K562 (cell line): Measurements from ENCODE around the gene BMS1. TPM values are rescaled to one million over a fixed set of nuclear protein-coding genes. Genes with fewer than 3 reads are reported as not detected.
A peak's percentile ranks its signal among the peaks of the same experiment; 100 is the strongest.

Experiments used
- MAFG ChIP-seq: fragments of 450-650 bp; conservative IDR thresholded peaks from 2 replicates; pipeline ENCODE4 v1.6.1; 2016; ENCODE audit warnings: missing genetic modification characterization, missing compliant biosample characterization
- MEF2A ChIP-seq: IDR thresholded peaks from 2 replicates; pipeline ENCODE4 v1.6.1; 2011; ENCODE audit warnings: low read depth, mild to moderate bottlenecking, low read length, moderate library complexity; ENCODE audit not compliant: control insufficient read depth
- NFRKB ChIP-seq: fragments of 450-650 bp; IDR thresholded peaks from 2 replicates; pipeline ENCODE4 v1.6.1; 2016; ENCODE audit warnings: low read depth
- PHB ChIP-seq: fragments of 250-450 bp; sonication (Bioruptor Pico); IDR thresholded peaks from 2 replicates; pipeline ENCODE4 v1.5.0; 2021
- ZNF232 ChIP-seq: sonication (generic); formaldehyde crosslinking; IDR thresholded peaks from 2 replicates; pipeline ENCODE4 v1.8.0; 2022; ENCODE audit warnings: mild to moderate bottlenecking, missing genetic modification reagents
- ZNF79 ChIP-seq: fragments of 250-450 bp; sonication (Bioruptor Pico); IDR thresholded peaks from 2 replicates; pipeline ENCODE4 v1.4.0; 2020; ENCODE audit warnings: low read depth, mild to moderate bottlenecking, moderate library complexity
- polyA plus RNA-seq, 8 experiments: library from polyadenylated mRNA; depleted of rRNA in 4 of 8; stranded (reverse) in 5 of 8; unstranded in 3 of 8; fragments of >200 nt; fragmentation: Nextera tagmentation in 2 of 8; fragmentation: Illumina TruSeq in 1 of 8; extraction: Ambion mirVana in 2 of 8; extraction: Trizol in 1 of 8; gene quantifications; 2 replicates each; pipeline versions ENCODE4 v1.2.1 to v1.2.3, GENCODE V29; 2011 to 2014; ENCODE audit warnings: inconsistent platforms in 1 of 8, missing spikeins in 1 of 8
- total RNA-seq, 7 experiments: library from RNA; depleted of rRNA in 6 of 7; stranded (reverse); fragments of >200 nt in 6 of 7; fragmentation: Illumina TruSeq in 2 of 7; extraction: Trizol in 2 of 7; gene quantifications; 2 replicates each; pipeline versions ENCODE4 v1.2.1 to v1.2.3, GENCODE V29; 2011 to 2021; ENCODE audit warnings: low replicate concordance in 1 of 7
- TF ChIP-seq, protein P1 (sequence below): sonication (generic); formaldehyde crosslinking; IDR thresholded peaks from 2 replicates; pipeline ENCODE4 v1.8.0; 2022; ENCODE audit warnings: mild to moderate bottlenecking, low read depth, missing genetic modification reagents
- TF ChIP-seq, protein P2 (sequence below): fragments of 450-650 bp; IDR thresholded peaks from 2 replicates; pipeline ENCODE4 v1.6.1; 2016; ENCODE audit warnings: mild to moderate bottlenecking, moderate library complexity
- TF ChIP-seq, protein P3 (sequence below): fragments of 250-450 bp; sonication (Bioruptor Pico); IDR thresholded peaks from 2 replicates; pipeline ENCODE4 v1.5.0; 2021
- TF ChIP-seq, protein P4 (sequence below), 2 experiments: fragments of 450-650 bp in 1 of 2; sonication (generic) in 1 of 2; formaldehyde crosslinking in 1 of 2; IDR thresholded peaks in 1 of 2; conservative IDR thresholded peaks in 1 of 2; 2 replicates each; pipeline versions ENCODE4 v1.6.1 to v1.8.1; 2016 to 2023; ENCODE audit warnings: mild to moderate bottlenecking in 2 of 2, moderate library complexity in 2 of 2, inconsistent platforms in 1 of 2, missing genetic modification reagents in 1 of 2

The BMS1 gene
- total and polyA plus RNA-seq, 9 of the 15 experiments (the other 6 are each of a cell fraction or from before 2014, with no cell fraction given) = 11.1 to 46.9 (median 32.7) TPM

DNA sequence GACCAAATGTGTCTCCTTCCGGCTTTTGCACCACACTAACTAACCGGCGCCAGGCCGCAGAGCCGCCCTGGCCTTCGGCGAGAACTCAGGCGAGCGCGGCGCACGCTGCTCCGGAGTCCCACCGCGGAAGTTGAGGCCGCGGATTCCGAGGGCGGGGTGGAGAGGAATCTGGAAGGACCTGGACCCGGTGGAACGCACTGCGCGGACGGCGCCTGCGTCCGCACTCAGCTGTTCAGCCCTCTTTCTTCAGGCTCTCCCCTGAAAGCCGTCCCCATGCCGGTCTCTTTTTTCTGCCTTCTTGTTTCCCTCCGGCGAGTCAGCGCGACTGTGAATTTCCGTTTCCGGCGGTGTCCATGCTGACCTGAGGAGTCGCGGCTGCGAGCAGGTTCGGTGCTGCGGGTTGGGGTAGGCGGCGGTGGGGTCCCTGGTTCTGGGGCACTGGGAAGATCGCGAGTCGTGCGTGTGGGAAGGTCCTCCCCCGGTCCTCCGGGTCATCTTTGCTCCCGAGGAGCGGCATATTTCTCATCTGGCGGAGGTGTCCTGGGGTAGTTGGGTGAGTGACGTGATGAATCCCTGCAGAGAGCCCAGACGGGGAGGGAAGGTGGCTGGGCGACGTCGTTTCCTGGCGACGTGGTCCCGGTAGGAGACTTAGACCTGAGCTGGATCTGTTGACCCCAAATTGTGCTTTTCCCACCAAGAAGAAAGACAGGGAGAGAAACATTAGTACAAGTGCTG lies at the start of gene BMS1 (continued):
- TF ChIP-seq, protein P1, sequence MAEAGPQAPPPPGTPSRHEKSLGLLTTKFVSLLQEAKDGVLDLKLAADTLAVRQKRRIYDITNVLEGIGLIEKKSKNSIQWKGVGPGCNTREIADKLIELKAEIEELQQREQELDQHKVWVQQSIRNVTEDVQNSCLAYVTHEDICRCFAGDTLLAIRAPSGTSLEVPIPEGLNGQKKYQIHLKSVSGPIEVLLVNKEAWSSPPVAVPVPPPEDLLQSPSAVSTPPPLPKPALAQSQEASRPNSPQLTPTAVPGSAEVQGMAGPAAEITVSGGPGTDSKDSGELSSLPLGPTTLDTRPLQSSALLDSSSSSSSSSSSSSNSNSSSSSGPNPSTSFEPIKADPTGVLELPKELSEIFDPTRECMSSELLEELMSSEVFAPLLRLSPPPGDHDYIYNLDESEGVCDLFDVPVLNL (CRISPR knock-in tag) = peak; percentile 74
- peak; percentile 97 for TF ChIP-seq PHB (CRISPR knock-in tag)
- no peak for TF ChIP-seq ZNF79
- TF ChIP-seq ZNF232 (CRISPR knock-in tag) = 0 out of 2 replicates have a peak, but pooled peaks have one; percentile 51
- TF ChIP-seq MEF2A = peak; percentile 29; the same call in 1 of the 2 replicates
- TF ChIP-seq, protein P2, sequence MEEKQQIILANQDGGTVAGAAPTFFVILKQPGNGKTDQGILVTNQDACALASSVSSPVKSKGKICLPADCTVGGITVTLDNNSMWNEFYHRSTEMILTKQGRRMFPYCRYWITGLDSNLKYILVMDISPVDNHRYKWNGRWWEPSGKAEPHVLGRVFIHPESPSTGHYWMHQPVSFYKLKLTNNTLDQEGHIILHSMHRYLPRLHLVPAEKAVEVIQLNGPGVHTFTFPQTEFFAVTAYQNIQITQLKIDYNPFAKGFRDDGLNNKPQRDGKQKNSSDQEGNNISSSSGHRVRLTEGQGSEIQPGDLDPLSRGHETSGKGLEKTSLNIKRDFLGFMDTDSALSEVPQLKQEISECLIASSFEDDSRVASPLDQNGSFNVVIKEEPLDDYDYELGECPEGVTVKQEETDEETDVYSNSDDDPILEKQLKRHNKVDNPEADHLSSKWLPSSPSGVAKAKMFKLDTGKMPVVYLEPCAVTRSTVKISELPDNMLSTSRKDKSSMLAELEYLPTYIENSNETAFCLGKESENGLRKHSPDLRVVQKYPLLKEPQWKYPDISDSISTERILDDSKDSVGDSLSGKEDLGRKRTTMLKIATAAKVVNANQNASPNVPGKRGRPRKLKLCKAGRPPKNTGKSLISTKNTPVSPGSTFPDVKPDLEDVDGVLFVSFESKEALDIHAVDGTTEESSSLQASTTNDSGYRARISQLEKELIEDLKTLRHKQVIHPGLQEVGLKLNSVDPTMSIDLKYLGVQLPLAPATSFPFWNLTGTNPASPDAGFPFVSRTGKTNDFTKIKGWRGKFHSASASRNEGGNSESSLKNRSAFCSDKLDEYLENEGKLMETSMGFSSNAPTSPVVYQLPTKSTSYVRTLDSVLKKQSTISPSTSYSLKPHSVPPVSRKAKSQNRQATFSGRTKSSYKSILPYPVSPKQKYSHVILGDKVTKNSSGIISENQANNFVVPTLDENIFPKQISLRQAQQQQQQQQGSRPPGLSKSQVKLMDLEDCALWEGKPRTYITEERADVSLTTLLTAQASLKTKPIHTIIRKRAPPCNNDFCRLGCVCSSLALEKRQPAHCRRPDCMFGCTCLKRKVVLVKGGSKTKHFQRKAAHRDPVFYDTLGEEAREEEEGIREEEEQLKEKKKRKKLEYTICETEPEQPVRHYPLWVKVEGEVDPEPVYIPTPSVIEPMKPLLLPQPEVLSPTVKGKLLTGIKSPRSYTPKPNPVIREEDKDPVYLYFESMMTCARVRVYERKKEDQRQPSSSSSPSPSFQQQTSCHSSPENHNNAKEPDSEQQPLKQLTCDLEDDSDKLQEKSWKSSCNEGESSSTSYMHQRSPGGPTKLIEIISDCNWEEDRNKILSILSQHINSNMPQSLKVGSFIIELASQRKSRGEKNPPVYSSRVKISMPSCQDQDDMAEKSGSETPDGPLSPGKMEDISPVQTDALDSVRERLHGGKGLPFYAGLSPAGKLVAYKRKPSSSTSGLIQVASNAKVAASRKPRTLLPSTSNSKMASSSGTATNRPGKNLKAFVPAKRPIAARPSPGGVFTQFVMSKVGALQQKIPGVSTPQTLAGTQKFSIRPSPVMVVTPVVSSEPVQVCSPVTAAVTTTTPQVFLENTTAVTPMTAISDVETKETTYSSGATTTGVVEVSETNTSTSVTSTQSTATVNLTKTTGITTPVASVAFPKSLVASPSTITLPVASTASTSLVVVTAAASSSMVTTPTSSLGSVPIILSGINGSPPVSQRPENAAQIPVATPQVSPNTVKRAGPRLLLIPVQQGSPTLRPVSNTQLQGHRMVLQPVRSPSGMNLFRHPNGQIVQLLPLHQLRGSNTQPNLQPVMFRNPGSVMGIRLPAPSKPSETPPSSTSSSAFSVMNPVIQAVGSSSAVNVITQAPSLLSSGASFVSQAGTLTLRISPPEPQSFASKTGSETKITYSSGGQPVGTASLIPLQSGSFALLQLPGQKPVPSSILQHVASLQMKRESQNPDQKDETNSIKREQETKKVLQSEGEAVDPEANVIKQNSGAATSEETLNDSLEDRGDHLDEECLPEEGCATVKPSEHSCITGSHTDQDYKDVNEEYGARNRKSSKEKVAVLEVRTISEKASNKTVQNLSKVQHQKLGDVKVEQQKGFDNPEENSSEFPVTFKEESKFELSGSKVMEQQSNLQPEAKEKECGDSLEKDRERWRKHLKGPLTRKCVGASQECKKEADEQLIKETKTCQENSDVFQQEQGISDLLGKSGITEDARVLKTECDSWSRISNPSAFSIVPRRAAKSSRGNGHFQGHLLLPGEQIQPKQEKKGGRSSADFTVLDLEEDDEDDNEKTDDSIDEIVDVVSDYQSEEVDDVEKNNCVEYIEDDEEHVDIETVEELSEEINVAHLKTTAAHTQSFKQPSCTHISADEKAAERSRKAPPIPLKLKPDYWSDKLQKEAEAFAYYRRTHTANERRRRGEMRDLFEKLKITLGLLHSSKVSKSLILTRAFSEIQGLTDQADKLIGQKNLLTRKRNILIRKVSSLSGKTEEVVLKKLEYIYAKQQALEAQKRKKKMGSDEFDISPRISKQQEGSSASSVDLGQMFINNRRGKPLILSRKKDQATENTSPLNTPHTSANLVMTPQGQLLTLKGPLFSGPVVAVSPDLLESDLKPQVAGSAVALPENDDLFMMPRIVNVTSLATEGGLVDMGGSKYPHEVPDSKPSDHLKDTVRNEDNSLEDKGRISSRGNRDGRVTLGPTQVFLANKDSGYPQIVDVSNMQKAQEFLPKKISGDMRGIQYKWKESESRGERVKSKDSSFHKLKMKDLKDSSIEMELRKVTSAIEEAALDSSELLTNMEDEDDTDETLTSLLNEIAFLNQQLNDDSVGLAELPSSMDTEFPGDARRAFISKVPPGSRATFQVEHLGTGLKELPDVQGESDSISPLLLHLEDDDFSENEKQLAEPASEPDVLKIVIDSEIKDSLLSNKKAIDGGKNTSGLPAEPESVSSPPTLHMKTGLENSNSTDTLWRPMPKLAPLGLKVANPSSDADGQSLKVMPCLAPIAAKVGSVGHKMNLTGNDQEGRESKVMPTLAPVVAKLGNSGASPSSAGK = peak; percentile 89
- TF ChIP-seq, protein P3, sequence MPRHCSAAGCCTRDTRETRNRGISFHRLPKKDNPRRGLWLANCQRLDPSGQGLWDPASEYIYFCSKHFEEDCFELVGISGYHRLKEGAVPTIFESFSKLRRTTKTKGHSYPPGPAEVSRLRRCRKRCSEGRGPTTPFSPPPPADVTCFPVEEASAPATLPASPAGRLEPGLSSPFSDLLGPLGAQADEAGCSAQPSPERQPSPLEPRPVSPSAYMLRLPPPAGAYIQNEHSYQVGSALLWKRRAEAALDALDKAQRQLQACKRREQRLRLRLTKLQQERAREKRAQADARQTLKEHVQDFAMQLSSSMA (CRISPR knock-in tag) = peak; percentile 81; the same call in 1 of the 2 replicates
- no peak for TF ChIP-seq MAFG
- TF ChIP-seq NFRKB = peak; percentile 93
- TF ChIP-seq, protein P4, sequence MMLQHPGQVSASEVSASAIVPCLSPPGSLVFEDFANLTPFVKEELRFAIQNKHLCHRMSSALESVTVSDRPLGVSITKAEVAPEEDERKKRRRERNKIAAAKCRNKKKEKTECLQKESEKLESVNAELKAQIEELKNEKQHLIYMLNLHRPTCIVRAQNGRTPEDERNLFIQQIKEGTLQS (IDR thresholded peaks at IDR 0.05) = peak; percentile 50
- TF ChIP-seq, protein P4 (CRISPR knock-in tag; conservative IDR thresholded peaks at IDR 0.05) = peak; percentile 73; the same call in 1 of the 2 replicates
